Measurements from ENCODE around the gene RGP1.

Gene RGP1

DNA sequence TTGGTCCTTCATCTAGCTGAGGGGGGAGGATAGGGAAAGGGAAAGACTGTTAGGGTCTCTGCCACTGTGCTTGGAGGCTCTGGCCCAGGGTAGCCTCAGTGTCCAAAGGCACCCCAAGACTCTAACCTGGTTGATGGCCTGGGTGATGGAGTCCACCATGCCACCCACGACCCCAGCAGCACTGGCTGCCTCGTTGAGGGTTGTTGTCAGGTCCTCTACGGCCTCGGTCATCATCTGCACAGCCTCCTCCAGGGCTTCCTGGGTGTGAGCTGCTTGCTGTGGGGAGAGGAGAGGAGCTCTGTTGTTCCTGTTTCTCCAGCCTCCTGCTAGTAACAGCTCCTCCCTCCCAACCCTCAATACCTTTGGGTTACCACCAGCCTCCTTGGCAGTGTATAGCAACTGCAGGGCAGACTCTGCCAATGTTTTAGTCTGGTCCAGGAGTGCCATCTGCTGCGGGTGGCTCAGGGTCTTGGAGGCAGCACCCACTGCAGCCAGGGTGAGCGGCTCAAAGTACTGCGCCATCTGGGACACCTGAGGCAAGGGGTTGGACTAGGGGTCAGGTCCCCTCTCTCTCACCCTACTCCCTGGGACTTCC is 43.2 kb upstream of the RGP1 start:
- H3K4me3 ChIP-seq (ENCODE audit: low read length) = no peak overlapping the region
- TF ChIP-seq, protein P1, sequence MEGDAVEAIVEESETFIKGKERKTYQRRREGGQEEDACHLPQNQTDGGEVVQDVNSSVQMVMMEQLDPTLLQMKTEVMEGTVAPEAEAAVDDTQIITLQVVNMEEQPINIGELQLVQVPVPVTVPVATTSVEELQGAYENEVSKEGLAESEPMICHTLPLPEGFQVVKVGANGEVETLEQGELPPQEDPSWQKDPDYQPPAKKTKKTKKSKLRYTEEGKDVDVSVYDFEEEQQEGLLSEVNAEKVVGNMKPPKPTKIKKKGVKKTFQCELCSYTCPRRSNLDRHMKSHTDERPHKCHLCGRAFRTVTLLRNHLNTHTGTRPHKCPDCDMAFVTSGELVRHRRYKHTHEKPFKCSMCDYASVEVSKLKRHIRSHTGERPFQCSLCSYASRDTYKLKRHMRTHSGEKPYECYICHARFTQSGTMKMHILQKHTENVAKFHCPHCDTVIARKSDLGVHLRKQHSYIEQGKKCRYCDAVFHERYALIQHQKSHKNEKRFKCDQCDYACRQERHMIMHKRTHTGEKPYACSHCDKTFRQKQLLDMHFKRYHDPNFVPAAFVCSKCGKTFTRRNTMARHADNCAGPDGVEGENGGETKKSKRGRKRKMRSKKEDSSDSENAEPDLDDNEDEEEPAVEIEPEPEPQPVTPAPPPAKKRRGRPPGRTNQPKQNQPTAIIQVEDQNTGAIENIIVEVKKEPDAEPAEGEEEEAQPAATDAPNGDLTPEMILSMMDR (conservative IDR thresholded peaks at IDR 0.05; ENCODE audit: low read depth, low read length) = no peak
- DNase-seq (ENCODE audit: low read depth) = no peak

DNA sequence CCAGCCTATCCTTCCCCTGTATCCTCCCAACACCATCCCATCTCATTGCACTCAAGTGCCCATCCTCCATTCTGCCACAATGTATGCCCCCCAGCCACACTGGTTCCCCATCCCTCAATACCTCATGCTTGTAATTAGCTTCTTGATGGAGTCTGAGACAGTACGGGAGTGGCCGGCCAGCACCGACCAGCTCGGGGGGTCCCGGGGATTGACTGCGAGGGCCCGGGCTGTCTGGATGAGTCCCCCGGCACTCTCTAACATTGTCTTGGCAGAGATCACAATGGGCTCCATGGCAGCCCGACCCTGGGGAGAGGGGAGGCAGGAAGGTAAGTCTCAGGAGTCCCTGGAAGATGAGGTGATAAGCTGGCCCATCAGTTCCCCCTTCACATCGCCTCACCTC is 42.1 kb upstream of the RGP1 start:
- H3K4me3 ChIP-seq (ENCODE audit: low read length) = no peak overlapping the region
- DNase-seq (ENCODE audit: low read depth) = no peak
- TF ChIP-seq, protein P1 (conservative IDR thresholded peaks at IDR 0.05; ENCODE audit: low read depth, low read length) = no peak

DNA sequence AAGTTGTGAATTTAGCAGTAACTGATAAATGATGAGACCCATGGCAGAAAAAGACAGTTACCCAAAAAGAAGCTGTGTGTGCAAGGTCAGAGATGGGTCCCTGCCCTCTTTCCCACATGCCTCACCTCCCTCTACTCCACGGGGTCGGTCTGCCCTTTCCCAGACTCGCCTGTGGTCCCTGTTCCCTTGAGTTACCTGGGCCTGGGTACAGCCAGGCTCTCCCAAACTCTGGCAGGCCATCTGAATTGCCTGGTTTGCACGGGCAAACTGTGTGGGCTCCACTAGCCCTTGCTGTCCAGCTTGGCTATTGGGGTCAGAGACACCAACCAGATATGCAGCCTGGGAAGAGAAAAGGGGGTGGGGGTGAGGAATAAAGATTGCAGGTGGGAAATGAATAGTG is 40.9 kb upstream of the RGP1 start:
- no peak overlapping the region for H3K4me3 ChIP-seq (ENCODE audit: low read length)

GRCh38 chr9:35710818-35711500 is 38.1 kb upstream of the RGP1 start:
- TF ChIP-seq, protein P1 (conservative IDR thresholded peaks at IDR 0.05; ENCODE audit: low read depth, low read length) = no peak
- DNase-seq (ENCODE audit: low read depth) = no peak
- H3K4me3 ChIP-seq (ENCODE audit: low read length) = no peak overlapping the region

More for the DNA sequence above, 40.9 kb upstream of the RGP1 start:
- TF ChIP-seq, protein P1 (conservative IDR thresholded peaks at IDR 0.05; ENCODE audit: low read depth, low read length) = no peak
- no peak for DNase-seq (ENCODE audit: low read depth)

GRCh38 chr9:35711501-35712428 is 37.3 kb upstream of the RGP1 start:
- no peak overlapping the region for H3K4me3 ChIP-seq (ENCODE audit: low read length)
- no peak for DNase-seq (ENCODE audit: low read depth)
- TF ChIP-seq, protein P1 (conservative IDR thresholded peaks at IDR 0.05; ENCODE audit: low read depth, low read length) = no peak

- TF ChIP-seq, protein P1 (conservative IDR thresholded peaks at IDR 0.05; ENCODE audit: low read depth, low read length) = no peak
- H3K4me3 ChIP-seq (ENCODE audit: low read length) = no peak overlapping the region
- no peak for DNase-seq (ENCODE audit: low read depth)
Measured at GRCh38 chr9:35712762-35713400, 36.2 kb upstream of the RGP1 start.

All from retinal pigment epithelial cell (primary cell).